GM19438 (cell line): ENCODE results near the gene TOPORS.

Experiments used
- ATAC-seq: cut with Tn5 transposase; IDR thresholded peaks from one replicate; pipeline ENCODE4 v1.9.1; 2021; ENCODE audit warnings: low read depth; ENCODE audit not compliant: unreplicated experiment

TOPORS gene

DNA sequence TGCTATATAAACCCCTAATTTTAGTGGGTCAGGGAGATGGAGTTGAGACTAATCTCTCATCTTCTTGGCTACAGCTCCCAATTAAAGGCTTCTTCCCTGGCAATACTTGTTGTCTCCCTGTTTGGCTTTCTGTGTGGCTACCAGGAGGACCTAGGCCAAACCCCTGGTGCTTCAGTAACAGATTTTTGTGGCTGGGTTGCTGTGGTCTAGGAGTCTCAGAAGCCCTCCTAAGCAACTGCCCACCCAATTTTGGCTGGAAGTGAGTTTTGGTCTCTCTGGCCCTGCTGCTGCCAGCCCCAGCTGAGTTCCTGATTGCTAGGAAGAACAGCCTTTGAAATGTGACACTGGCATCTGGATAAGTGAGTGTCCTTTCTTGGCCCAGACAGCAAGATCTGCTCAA is 36.1 kb downstream of the TOPORS start:
- ATAC-seq = no peak

DNA sequence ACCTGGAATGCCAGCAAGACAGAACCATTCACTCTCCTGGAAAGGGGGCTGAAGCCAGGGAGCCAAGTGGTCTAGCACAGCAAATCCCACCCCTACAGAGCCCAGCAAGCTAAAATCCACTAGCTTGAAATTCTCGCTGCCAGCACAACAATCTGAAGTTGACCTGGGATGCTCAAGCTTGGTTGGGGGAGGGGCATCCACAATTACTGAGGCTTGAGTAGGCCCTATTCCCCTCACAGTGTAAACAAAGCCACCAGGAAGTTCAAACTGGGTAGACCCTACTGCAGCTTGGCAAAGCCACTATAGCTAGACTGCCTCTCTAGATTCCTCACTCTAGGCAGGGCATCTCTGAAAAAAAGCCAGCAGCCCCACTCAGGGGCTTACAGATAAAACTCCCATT is 43.7 kb downstream of the TOPORS start:
- no peak for ATAC-seq

DNA sequence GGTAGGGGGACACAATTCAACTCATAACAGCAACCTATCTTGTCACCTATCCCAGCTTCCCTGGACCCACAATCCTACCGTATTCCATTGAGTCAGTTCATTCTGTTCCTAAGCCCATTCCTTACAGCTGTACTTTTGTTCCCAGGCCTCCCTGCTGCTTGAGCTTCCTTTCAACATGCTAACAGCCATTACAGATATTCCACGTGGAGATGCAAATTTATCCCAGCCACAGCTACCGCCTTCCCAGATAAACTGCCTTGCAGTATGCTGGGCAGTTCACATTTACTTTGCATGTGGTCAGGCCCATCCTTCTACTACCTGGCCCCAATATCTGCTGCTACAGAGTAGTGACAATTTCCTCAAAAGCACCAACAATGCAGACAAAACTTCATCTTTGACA is 49.4 kb downstream of the TOPORS start:
- no peak for ATAC-seq

DNA sequence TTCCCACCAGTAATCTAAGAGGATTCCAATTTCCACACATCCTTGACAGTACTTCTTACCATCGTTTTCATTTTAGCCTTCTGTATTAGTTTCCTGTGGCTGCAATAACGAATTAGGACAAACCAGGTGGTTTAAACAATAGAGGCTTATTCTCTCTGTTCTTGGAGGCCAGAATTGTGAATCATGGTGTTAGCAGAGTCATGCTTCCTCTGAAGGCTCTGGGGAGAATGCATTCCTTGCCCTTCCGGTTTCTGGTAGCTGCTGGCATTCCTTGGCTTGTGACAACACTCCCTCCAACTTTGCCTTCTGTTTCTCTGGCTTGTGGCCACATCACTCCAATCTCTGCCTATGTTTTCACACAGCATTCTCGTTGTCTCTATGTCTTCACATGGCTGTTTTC is 49.9 kb downstream of the TOPORS start:
- ATAC-seq = no peak

DNA sequence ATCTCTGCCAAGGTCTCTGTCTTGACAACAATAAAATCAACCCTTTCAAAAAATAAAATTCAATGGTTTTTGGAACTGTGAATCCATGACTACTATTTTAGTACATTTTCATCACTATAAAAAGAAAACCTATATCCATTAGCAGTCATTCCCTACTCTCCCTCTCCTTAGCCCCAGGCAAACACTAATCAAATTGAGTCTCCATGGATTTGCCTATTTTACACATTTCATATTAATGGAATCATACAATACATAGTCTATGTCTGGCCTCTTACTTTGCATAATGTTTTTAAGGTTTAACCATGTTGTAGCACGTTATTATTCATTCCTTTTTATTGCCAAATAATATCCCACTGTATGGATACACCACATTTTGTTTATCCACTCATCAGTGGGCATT is 50.5 kb downstream of the TOPORS start:
- ATAC-seq = no peak

DNA sequence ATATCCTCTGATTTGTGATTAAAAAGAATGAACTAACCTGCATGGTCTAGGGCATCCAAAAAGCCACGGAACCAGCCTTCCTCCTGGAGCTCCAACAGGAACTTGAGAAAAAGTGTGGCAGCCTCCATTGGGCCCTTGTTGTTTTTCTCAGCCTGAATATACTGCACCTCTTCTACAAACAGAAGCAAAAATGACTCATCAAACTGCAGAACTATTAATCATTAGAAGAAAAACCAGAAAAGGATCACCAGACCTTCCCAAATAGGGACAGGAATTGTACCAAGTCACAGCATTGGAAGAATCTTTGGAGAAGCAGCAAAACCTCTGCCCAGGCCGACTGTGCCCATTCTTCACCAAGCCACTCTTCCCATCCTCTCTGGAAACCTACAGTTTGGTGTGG is 51.6 kb downstream of the TOPORS start:
- no peak for ATAC-seq

DNA sequence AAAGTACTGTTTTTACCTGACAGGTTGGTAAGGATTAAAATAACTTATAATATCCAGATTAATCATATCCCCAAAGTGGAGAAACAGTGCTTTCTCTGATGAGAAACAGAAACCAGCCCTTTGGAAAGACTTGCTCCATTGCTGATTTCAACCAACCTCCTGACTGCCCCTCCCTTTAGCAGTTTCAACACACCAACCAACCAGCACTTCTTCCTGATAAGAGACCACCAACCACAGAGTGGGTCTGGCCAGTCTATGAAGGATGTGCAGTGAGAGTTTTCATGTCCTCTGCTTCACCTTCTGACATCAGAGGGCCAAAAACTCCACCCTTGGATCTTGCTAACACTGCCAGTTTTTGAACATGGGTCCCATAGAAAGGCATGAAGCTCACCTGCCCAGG is 54.5 kb downstream of the TOPORS start:
- no peak for ATAC-seq

DNA sequence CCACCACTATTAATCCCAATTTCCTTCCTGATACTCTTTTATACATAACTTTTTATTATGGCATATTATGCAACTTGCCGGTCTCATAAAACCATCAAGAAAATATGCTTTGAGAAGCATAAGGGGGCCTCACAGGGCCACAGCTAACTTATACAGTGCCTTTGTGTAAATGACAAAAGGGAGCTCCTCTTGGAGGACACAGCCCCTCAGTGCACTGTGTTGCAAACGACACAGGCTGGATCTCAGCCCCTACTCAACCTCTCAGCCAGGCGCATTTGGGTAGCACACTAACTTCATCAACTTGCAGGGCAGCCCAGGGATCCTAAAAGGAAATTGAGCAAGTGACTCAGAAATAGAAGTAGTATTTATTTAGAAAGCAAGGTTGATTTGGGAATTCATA is 61.8 kb downstream of the TOPORS start:
- no peak for ATAC-seq
